OCI-LY3 (cell line): ENCODE data around the gene C6orf15.

Source experiments
- CTCF ChIP-seq: fragments of 200-600, 300-600 bp; sonication (generic); IDR thresholded peaks from 2 replicates; pipeline ENCODE4 v1.5.1; 2014; ENCODE audit warnings: antibody characterized with exemption, low read length, low read depth
- EZH2phosphoT487 ChIP-seq: fragments of 200-600 bp; shearing (Covaris generic); IDR thresholded peaks from 2 replicates; pipeline ENCODE4 v1.6.1; 2018; ENCODE audit warnings: antibody characterized with exemption, mixed run types, low read depth

DNA sequence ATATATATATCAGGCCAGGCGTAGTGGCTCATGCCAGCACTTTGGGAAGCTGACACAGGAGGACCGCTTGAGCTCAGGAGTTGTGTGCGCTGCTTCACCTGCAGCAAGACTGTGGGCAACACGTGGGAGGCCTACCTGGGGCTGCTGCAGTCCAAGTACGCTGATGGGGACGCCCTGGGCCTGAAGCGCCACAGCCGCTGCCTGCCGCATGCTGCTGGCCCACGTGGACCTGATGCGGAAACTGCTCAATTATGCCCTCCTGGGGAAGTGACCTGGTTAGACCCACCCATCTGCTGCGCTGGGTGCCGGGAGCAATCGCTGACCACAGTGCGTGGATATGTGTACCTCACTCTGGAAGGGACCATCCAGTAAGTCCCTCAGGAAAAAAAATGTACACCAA lies 28.3 kb upstream of the C6orf15 start:
- TF ChIP-seq EZH2phosphoT487, result no peak
- TF ChIP-seq CTCF, result no peak
